Stimulated activated CD8-positive, alpha-beta memory T cell treated with anti-CD3 and anti-CD28 coated beads, Interleukin-15, amount 100 ng/mL, for 24 hours (primary cell): ENCODE measurements around the gene KLF14.
A peak's percentile ranks its signal among the peaks of the same experiment; 100 is the strongest.
"Not testable (repeated sequence)": the region's sequence is repeated elsewhere in the genome, so short reads cannot be mapped to it uniquely, and the experiment has no call there.

Source experiments
- DNase-seq: peaks from one replicate; pipeline ENCODE4 v3.0.0-alpha.2; 2020; ENCODE audit warnings: low read depth

KLF14 gene

DNA sequence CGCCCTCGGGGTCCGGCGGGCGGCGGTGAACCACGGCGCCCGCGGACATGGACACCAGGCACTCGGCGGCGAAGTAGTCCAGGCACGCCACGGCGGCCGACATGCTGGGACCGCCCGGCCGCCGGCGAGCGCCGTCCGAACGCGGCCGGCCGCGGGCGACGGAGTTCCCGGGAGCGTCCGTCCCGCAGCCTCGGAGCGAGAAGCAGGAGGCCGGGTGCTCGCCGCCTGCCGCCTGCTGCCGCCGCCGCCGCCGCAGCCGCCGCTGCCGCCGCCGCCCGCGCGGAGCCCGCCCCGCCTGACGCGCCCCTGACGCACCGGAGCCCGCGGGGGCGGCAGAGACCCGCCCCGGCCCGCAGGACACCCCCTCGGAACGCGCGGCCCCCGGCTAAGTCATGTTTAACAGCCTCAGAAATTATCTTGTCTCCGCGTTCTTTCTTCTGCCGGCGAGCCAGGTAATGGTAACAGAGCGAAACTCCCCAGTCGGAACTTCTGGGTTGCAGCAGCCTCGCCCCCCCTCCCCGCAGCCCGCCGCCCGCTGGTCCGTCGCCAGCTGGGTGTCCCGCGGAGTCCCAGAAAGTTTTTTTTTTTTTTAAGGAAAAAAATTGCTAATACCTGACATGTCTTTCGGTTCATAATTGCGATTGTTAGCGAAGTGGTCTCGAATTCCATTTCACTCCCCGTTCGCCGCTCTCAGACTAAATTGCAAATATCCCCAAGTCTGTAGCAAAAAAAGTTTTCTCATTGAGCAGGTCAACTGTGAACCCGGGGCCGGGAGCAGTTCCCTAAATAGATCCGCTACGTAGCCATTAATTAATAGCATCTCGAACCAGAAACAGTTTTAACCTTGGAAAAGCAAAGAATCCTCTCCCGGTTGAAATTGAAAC, at the start of gene KLF14:
Gene KLF14, minus strand, starts transcription at position 277 of the 884 bp plus-strand sequence. Its CDS starts 174 bp downstream, at position 103.
- peak; percentile 16 for DNase-seq

DNA sequence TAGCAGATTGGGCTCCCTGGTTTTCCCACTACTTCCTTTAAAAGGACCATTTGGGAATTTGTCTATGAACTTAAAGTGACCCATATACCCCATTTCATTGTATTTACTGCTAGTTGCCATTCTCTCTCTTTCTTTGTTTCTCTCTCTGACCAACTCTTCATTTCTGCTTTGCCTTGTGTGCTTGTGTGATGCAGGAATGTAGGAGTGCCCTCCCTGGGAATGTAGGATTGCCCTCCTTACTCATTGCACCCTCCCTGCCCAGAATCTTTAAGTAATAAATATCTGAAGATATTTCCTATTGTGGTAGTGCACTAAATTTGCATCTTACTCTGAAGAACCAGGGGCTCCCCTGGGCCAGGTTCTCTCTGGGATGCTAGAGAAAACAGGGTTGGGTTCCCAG, 47.3 kb upstream of the KLF14 start:
- no peak for DNase-seq

- DNase-seq = no peak
Observed at GRCh38 chr7:130777426-130777825, 43.4 kb upstream of the KLF14 start.

- not testable (repeated sequence) for DNase-seq
Observed at GRCh38 chr7:130772456-130772855, 38.4 kb upstream of the KLF14 start.

DNA sequence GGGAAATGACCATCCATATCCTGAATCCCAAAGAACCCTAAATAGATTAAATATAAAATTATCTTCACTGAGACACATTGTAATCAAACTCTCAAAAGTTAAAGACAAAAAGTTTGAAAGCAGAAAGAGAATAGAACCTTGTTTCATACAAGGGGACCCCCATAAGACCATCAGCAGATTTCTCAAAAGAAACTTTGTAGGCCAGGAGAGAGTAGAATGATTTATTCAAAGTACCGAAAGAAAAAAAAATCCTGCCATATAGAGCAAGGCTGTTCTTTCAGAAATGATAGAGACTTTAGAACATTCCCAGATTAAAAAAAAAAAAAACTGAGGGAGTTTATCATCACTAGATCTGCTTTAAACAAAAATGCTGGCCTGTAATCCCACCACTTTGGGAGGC, 34.8 kb upstream of the KLF14 start:
- DNase-seq = no peak

GRCh38 chr7:130764569-130764968, 30.6 kb upstream of the KLF14 start:
- not testable (repeated sequence) for DNase-seq

GRCh38 chr7:130758429-130759056, 24.5 kb upstream of the KLF14 start:
- DNase-seq = no peak

DNA sequence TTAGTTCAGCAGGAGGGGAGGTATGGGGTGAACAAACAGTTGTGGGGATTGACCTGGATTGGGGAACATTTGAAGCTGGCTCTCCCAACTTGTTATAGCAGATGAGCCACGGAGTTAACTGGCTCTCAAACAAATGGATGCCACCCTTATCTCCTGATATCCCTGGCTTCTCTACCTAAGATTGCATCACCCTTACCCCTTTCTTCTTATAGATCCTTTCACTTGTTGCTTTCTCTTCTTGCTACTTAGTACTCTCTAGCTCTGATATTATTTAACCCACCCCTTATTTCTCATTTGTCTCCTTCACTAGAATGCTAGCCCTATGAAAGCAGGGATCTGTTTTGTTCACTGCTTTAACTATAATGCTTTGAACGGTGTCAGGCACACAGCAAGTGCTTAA, 22.3 kb upstream of the KLF14 start:
- no peak for DNase-seq

GRCh38 chr7:130752424-130752823, 18.4 kb upstream of the KLF14 start:
- no peak for DNase-seq

DNA sequence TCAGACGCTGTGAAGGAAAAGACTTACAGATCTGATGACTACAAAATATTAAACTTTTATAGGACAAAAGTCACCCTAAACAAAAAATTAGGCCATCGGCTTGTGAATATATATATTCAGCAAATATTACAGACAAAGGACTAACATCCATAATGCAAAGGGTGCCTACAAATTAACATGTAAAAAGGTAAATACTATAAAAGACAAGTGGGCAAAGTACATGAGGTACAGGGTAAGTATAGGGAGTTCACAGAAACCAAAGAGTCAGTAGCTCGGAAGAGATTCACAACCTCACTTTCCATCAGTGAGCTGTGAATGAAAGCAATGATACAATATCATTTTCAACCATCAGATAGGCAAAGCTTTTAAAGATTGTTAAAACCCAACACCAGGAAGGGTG, 16.7 kb upstream of the KLF14 start:
- no peak for DNase-seq

DNA sequence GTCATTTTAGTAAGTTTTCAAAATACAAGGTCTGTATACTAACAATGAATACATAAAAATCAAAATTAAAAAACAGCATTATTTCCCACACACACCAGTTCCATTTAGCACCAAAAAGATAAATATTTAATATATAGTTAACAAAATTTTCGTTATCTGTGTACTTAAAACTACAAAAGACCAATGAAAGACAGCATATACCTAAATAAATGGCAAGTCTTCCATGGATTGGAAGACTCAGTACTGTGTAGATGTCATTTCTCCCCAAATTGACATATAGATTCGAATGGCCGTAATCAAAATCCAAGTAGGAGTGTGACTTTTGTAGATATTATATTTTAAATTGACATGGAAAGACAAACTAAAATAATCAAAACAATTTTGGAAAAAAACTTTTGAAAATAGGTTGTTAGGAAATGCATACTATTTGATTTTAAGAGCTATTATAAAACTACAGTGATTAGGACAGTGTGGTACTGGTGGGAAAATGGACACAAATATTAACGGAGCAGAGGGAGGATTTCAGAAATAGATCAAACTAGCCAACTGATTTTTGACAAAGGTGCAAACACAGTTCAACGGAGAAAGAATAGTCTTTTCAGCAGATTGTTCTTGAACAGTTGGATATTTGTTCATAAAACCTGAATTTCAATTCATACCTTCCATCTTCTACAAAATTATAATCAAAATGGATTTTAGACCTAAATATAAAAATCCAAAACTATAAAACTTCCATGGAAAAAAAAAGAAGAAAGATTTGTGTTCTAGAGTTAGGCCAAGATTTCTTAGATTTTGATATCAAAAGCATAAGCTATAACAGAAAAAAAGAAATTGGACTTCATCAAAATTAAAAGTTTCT, 14.8 kb upstream of the KLF14 start:
- no peak for DNase-seq

DNA sequence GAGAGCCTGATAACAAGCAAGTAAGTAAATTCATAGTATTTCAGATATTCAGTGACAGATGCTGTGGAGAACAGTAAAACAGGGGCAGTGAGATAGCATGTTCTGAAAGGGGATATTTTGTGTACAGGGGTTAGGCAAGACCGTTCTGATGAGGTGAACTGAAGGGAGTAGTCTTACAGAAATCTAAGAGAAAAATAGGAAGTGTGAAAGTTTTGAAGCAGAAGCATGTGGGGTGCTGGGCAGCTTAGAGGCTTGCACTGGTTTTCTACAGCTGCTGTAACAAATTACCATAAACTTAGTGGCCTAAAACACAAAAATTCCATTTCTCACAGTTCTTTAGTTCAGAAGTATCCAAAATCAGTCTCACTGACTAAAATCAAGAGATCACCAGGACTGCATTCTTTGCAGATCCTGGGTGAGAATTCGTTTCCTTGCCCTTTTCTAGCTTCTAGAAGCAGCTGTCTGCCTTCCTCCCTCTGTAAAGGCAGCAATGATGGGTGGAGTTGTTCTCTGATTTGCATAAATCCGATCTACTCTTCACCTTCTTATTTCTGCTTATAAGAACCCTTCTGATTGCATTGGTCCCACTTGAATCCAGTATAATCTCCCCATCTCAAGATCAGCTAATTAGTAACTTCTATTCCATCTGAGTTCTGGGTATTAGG, 7.5 kb upstream of the KLF14 start:
- no peak for DNase-seq

GRCh38 chr7:130740606-130741005, 6.6 kb upstream of the KLF14 start:
- DNase-seq = no peak

- no peak for DNase-seq
Observed at GRCh38 chr7:130736298-130736900, 2.4 kb upstream of the KLF14 start.

GRCh38 chr7:130734815-130735716, 1.1 kb upstream of the KLF14 start:
- no peak for DNase-seq

DNA sequence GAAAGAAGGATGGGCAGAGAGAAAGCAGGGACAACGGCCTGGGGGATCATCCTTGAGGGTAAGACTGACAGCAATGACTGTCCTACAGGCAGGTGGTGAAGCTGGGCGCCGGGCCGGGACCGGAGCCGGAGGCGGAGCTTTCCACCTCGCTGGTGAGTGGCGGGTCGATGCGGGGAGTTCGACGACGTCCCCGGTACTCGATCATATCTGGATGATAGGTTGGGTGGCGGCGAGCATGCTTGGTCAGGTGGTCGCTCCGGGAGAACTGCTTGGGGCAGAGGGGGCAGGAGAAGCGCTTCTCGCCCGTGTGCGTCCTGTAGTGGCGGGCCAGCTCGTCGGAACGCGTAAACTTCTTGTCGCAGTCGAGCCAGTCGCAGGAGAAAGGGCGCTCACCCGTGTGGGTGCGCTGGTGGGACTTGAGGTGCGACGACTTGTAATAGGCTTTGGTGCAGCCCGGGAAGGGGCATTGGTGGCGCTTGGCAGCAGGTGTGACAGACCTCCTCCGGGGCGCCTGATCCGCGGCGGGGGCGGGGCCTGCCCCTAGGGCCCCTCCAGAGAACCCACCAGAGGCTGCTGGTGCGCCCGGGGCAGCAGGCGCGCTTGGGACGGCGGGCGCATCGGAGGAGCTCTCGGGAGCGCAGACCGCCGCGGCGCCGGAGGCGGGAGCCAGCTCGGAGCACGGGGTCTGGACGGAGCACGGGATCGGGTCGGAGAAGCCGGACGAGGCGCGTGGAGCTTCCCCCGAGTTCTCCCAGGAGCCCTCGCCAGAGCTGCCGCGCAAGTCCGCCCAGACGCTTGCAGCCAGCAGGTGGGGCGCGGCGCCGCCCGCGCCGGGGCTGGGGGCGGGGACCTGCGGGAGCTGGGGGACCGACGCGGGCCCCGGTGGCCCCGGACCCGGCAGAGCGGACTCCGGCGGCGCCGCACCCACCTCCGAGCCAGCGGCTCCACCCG, 752 bp downstream of the KLF14 start:
- no peak for DNase-seq

DNA sequence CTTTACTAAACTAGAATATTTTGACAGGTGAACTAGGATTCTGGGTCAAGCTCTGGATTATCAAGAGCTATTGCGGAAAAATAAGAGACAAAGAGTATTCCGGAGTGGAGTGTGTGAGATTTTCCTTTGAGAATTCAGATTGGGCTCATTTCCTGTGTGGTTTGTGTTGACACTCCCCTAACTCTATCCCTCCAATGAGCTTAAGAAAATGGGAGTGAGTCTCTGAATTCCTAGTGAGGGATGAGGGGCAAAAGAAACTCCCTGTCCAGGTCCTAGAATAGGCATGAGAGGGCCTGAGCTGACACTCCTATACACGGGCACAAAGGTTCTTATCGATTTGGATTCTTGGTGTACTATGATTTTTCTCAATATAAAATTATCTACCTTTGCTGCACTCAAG, 10.2 kb downstream of the KLF14 start:
- no peak for DNase-seq

GRCh38 chr7:130721486-130722277, 12.3 kb downstream of the KLF14 start:
- DNase-seq = no peak

- no peak for DNase-seq
Observed at GRCh38 chr7:130719541-130719940, 14.5 kb downstream of the KLF14 start.
